ENCODE measurements around the gene ITGB8.

Gene ITGB8

GRCh38 chr7:20340839-20341238 lies 10.1 kb downstream of the ITGB8 start:
- DNase-seq (ENCODE audit: low read depth in 2 of 2), result no peak

DNA sequence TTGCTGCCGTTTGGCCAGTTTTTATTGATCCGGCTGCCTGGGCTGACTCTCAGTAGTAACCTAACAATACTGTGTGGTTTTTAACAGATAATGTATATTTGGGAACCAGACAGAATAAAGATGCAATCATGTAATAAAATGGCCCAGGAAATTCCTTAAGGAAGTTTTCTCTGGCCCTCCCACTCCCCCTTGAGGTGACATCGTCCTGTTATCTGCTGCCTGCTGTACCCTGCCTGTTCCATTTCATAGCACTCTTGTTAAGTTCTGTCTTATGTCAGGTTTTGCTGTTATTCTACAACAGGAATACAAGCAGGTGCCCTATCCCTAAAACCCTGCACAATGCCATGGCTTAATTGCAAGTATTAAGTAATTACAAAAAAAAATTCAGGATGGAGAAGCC lies 12.5 kb downstream of the ITGB8 start:
- no peak for DNase-seq (ENCODE audit: low read depth in 2 of 2)

DNA sequence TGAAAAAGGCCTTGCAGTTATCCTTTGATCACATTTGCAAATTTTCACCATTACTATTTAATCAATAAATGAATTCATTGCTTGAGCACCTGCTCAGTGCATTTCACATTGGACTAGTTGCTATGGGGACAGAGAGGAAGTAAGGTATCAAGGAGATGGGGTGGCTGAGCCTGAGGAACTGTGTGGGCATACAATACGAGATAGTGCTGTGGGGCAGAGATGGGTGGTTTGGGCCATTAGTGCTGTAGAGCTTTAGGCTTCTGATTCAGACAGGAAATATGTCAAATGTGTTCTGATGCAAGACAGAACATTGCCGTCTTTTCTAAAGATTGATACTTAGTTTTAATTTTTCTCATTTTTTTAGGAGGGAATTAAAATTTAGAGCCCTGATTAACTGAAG lies 13.2 kb downstream of the ITGB8 start:
- DNase-seq (ENCODE audit: low read depth in 2 of 2), result no peak

- DNase-seq (ENCODE audit: low read depth in 2 of 2), result no peak
Observed at GRCh38 chr7:20344396-20344795, 13.7 kb downstream of the ITGB8 start.

GRCh38 chr7:20346577-20346976 lies 15.9 kb downstream of the ITGB8 start:
- DNase-seq (ENCODE audit: low read depth in 2 of 2), result no peak

DNA sequence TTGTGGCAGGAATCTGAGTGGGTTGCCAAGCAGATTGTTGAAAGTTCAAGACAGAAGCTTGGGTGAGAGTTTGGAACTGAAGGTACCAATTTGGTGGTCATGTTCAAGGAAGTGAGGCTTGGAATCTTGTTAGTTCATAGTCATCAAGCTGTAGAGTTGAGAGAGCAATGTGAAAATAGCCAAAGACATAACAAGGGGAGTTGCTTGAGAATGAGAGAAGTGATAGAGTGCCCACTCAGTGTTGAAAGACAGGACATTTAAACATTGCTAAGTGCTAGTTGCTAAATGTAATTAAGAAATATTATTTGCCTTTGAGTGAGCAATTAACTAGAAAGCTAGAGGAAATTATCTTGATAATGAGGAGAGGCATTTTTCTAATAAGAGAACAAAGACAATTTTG lies 17.0 kb downstream of the ITGB8 start:
- no peak for DNase-seq (ENCODE audit: low read depth in 2 of 2)

- no peak for DNase-seq (ENCODE audit: low read depth in 2 of 2)
Observed at GRCh38 chr7:20348125-20348807, 17.6 kb downstream of the ITGB8 start.

DNA sequence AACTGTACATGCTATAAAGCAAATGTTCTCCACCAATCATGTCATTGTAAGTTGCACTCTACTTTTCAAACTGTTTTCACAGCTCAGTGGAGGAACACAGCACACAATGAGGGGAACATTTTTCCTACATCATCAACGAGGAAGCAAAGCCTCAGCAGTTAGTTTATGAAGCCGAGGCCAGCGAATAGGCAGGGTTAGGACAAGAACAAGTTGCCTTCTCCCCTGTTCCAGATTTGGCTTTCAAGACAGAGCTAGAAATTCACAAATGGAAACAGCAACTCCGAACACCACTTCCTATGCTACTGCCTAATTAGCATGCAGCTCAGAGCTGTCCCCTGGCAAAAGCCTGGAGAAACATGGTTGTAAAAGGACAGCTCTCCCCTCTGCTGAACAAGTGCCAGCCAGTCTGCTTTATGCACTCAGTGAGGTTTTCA lies 19.8 kb downstream of the ITGB8 start:
- DNase-seq (ENCODE audit: low read depth in 2 of 2), result no peak

- DNase-seq (ENCODE audit: low read depth in 2 of 2), result no peak
Observed at GRCh38 chr7:20350996-20351692, 20.4 kb downstream of the ITGB8 start.

DNA sequence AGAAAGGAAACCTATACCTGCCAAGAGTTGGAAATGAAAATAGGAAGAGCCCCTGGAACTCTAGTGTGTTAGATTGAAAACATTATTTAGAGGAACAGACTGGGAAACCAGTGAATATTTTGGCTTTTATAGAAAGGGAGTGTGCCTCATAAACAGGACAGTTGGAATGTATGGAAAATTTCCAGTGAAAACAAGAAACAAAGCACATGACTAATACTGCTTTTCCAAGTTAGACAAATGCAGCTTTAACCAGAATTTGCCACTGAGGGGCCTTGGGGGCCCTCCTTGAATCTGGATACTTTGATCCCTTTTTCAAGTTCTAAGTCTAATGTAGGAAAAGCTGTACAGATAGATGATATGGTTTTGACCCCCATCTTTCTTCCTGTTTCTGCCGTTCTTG lies 21.2 kb downstream of the ITGB8 start:
- no peak for DNase-seq (ENCODE audit: low read depth in 2 of 2)

- no peak for DNase-seq (ENCODE audit: low read depth in 2 of 2)
Observed at GRCh38 chr7:20352573-20353306, 22.0 kb downstream of the ITGB8 start.

- no peak for DNase-seq (ENCODE audit: low read depth in 2 of 2)
Observed at GRCh38 chr7:20354610-20355528, 24.2 kb downstream of the ITGB8 start.

DNA sequence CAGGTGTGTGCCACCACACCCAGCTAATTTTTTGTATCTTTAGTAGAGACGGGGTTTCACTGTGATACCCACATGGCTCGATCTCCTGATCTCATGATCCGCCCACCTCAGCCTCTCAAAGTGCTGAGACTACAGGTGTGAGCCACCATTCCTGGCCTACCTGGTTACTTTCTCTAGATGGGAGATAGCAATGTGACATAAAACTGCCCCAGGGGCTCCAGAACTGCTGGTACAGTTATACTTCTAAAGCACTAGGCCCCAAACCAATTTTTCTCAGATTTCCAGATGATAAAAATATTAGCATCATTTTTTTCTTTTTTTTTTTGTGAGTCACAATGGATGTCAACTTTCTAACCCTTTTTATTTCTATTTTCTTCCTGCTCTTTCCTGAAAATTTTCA lies 27.4 kb downstream of the ITGB8 start:
- no peak for DNase-seq (ENCODE audit: low read depth in 2 of 2)

DNA sequence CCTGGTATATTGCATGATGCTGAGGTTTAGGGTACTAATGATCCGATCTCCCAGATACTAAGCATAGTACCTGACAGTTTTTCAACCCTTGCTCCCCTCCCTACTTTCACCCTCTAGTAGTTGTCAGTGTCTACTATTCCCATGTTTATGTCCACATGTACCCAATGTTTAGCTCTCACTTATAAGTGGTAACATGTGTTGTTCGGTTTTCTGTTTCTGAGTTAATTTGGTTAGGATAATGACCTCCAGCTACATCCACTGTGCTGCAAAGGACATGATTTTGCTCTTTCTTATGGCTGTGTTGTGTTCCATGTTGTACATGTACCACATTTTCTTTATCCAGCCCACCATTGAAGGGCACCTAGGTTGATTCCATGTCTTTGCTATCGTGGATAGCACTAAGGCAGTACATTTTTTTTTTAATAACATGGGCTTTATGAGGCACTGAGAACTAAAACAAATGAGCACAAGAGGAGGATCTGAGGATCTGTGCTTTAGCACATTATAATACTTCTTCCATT lies 28.1 kb downstream of the ITGB8 start:
- no peak for DNase-seq (ENCODE audit: low read depth in 2 of 2)

GRCh38 chr7:20359341-20359963 lies 28.8 kb downstream of the ITGB8 start:
- DNase-seq (ENCODE audit: low read depth in 2 of 2), result no peak

DNA sequence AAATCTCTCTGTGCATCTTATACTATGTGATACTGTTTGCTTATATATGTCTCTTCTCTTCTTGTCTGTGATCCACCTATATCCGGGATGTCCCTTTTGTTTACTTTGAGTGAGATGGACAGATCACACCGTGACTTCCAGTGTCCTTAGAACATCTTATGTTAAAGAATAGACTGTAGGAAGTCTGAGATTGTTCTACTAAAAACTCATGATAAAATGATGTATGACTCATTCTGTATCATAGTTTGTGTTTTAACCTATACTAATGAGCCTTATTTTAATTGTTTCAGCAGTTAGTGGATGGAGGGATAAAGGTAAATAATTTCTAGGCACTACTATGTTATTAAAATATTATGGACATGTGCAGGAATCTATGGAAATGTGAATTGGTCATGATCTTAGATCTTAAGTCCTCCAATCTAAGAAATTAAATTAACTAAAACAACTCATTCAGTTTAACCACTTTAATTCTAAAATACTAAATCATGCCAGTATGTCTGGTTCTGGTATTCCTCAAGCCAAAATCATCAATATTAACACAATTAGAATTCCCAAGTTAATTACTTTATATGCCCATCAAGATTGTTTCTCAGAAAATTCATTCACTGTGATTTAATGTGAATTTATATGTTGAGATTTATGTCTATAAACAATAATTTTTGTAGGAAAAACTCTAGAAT lies 32.0 kb downstream of the ITGB8 start:
- DNase-seq (ENCODE audit: low read depth in 2 of 2), result no peak

DNA sequence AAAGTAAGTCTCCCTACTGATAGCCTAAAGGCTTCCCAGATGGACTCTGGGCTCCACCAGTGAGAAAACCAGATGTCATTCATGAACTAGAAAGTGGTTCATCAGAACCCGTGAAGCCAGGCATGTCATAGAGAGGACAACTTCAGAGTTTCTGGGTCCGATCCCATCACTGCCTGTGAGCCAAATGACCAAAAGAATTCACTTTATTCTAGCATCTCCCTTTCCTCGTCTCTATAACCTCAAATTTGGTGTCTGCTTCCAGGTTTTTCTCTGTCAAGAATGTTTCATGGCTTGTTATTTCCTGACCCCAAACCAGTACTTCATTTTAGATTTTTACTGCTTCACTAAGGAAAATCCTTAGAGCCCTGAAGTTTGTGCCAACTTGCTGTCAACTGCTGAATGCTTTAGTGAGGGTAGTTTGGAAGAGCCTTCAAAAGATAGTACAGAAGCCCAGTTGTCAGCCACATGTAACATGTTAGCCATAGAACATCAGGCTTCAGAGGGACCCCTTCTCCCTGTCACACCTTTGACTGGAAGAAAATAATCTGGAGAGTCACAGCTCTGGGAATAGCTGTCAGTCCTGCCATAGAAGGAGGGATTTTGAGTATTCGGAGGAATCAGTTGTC lies 34.0 kb downstream of the ITGB8 start:
- no peak for DNase-seq (ENCODE audit: low read depth in 2 of 2)

DNA sequence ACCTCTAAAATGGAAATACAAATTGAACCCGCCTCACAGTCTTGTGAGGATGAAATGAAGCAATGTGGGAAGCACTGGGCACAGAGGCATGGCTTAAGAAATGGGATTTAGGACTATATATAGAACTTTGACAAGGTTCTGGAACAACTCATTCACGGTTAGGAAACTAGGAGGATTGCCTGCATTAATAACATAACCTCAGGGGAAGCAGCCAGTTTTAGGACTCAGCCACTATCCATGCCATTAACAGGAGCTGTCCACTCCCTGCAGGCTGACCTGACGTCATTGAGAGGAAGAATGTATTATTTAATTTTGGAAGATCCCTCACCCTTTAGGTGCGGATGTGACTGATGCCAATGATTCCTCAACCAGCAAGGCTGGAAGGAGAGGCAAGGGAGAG lies 34.8 kb downstream of the ITGB8 start:
- DNase-seq (ENCODE audit: low read depth in 2 of 2), result no peak

GRCh38 chr7:20374399-20374798 lies 43.7 kb downstream of the ITGB8 start:
- DNase-seq (ENCODE audit: low read depth in 2 of 2), result no peak

GRCh38 chr7:20376796-20377195 lies 46.1 kb downstream of the ITGB8 start:
- no peak for DNase-seq (ENCODE audit: low read depth in 2 of 2)

Measured in stimulated activated CD4-positive, alpha-beta T cell treated with anti-CD3 and anti-CD28 coated beads, Interleukin-12 subunit alpha, Interleukin-12 subunit beta, amount 100 ng/mL, for 24 hours (primary cell).